Measurements from ENCODE around the gene MUCL3.
"Not testable (repeated sequence)": the region's sequence is repeated elsewhere in the genome, so short reads cannot be mapped to it uniquely, and the experiment has no call there.

The MUCL3 gene

GRCh38 chr6:30963641-30964040 lies 22.9 kb downstream of the MUCL3 start:
- Mint-ChIP-seq H3K9me3 (peaks cover 4% of the 10 kb centered on the region), H3K27me3 (ENCODE audit: low read depth, poor library complexity) (peaks cover 55% of the 10 kb centered on the region), H3K27ac (no peak overlapping the region), H3K4me1 (peaks cover 17% of the 10 kb centered on the region), H3K36me3 (ENCODE audit: low read depth) (no peaks in the 10 kb centered on the region), H3K4me3 (no peak overlapping the region)
- DNase-seq = no peak
- no peak for TF ChIP-seq CTCF (IDR thresholded peaks at IDR 0.05)

GRCh38 chr6:30964075-30964474 lies 23.3 kb downstream of the MUCL3 start:
- Mint-ChIP-seq H3K36me3 (ENCODE audit: low read depth) (no peaks in the 10 kb centered on the region), H3K4me1 (peaks cover 17% of the 10 kb centered on the region), H3K27me3 (ENCODE audit: low read depth, poor library complexity) (peaks cover 52% of the 10 kb centered on the region), H3K9me3 (peaks cover 4% of the 10 kb centered on the region), H3K4me3 (no peak overlapping the region), H3K27ac (no peak overlapping the region)
- no peak for DNase-seq
- TF ChIP-seq CTCF (IDR thresholded peaks at IDR 0.05) = no peak

- DNase-seq = no peak
- TF ChIP-seq CTCF (IDR thresholded peaks at IDR 0.05) = no peak
- Mint-ChIP-seq H3K9me3 (peaks cover 4% of the 10 kb centered on the region), H3K4me1 (peaks cover 17% of the 10 kb centered on the region), H3K27me3 (ENCODE audit: low read depth, poor library complexity) (peaks cover 43% of the 10 kb centered on the region), H3K36me3 (ENCODE audit: low read depth) (no peaks in the 10 kb centered on the region), H3K27ac (no peak overlapping the region), H3K4me3 (no peak overlapping the region)
Observed at GRCh38 chr6:30965140-30965601, 24.4 kb downstream of the MUCL3 start.

GRCh38 chr6:30966154-30966553 lies 25.4 kb downstream of the MUCL3 start:
- Mint-ChIP-seq H3K4me3 (no peak overlapping the region), H3K27me3 (ENCODE audit: low read depth, poor library complexity) (peaks cover 40% of the 10 kb centered on the region), H3K4me1 (peaks cover 14% of the 10 kb centered on the region), H3K9me3 (peaks cover 4% of the 10 kb centered on the region), H3K36me3 (ENCODE audit: low read depth) (no peaks in the 10 kb centered on the region), H3K27ac (no peak overlapping the region)
- DNase-seq = no peak
- no peak for TF ChIP-seq CTCF (IDR thresholded peaks at IDR 0.05)

GRCh38 chr6:30969171-30969570 lies 28.4 kb downstream of the MUCL3 start:
- not testable (repeated sequence) for H3K27ac Mint-ChIP-seq; H3K36me3 Mint-ChIP-seq (ENCODE audit: low read depth); H3K4me1 Mint-ChIP-seq; H3K4me3 Mint-ChIP-seq; DNase-seq; H3K9me3 Mint-ChIP-seq
- peaks cover 31% of the 10 kb centered on the region for H3K27me3 Mint-ChIP-seq (ENCODE audit: low read depth, poor library complexity)

GRCh38 chr6:30970946-30971345 lies 30.2 kb downstream of the MUCL3 start:
- Mint-ChIP-seq H3K4me3 (no peak overlapping the region), H3K36me3 (ENCODE audit: low read depth) (no peaks in the 10 kb centered on the region), H3K9me3 (no peaks in the 10 kb centered on the region), H3K4me1 (no peaks in the 10 kb centered on the region), H3K27me3 (ENCODE audit: low read depth, poor library complexity) (peaks cover 17% of the 10 kb centered on the region), H3K27ac (no peak overlapping the region)
- DNase-seq = no peak
- TF ChIP-seq CTCF (IDR thresholded peaks at IDR 0.05) = no peak

All from nephron progenitor cell (in vitro differentiated cells).